ENCODE measurements around the gene DCAF12. TPM values are rescaled to one million over a fixed set of nuclear protein-coding genes. Genes with fewer than 3 reads are reported as not detected.

Gene DCAF12
- polyA plus RNA-seq, 1 donor from 2014 or later: 37.7 TPM

DNA sequence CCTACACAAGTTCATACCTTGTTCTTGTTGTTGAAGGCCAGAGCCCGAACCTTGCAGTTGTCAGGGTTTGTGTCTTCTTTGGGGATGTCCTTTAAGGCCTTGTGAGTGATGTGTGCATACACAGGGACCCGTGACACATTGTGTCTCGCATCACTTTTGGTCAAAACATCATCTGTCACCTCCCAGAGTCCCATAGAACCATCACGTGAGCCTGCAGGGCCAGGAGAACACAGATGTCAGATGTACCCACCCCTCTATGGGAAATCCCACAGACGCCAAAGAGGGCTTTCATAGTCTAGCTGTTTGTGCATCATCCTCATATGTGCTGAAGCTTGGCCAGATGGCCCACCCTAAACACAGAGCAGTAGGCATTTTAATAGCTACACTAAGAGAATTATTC lies 28.2 kb downstream of the DCAF12 start:
- H3K9me2 ChIP-seq (ENCODE audit: insufficient read depth, low read length): no peaks in the 10 kb centered on the region
- H3F3A ChIP-seq (ENCODE audit: insufficient read depth, low read length, poor library complexity, severe bottlenecking): no peaks in the 10 kb centered on the region
- no peaks in the 10 kb centered on the region for H3K27me3 ChIP-seq (ENCODE audit: insufficient read depth, low read depth, low read length)
- H3K9me3 ChIP-seq (ENCODE audit: low read length): no peaks in the 10 kb centered on the region
- no peak overlapping the region for H3K27ac ChIP-seq (ENCODE audit: low read length)
- no peak overlapping the region for H3K9ac ChIP-seq (ENCODE audit: low read length)
- H3K4me2 ChIP-seq (ENCODE audit: low read length): no peak overlapping the region
- no peaks in the 10 kb centered on the region for H4K20me1 ChIP-seq (ENCODE audit: insufficient read depth)
- H3K36me3 ChIP-seq (ENCODE audit: insufficient read depth, low read length): no peaks in the 10 kb centered on the region
- H2AFZ ChIP-seq (ENCODE audit: low read depth, low read length): no peak overlapping the region
- TF ChIP-seq MXI1 (conservative IDR thresholded peaks at IDR 0.05; ENCODE audit: poor library complexity, severe bottlenecking) (no peak), SMC3 (conservative IDR thresholded peaks at IDR 0.05; ENCODE audit: poor library complexity) (no peak), EP300 (conservative IDR thresholded peaks at IDR 0.05; ENCODE audit: poor library complexity, severe bottlenecking) (no peak), POLR2AphosphoS5 (IDR thresholded peaks at IDR 0.05) (no peak), CTCF (IDR thresholded peaks at IDR 0.05; ENCODE audit: poor library complexity, severe bottlenecking) (no peak), TAF1 (IDR thresholded peaks at IDR 0.05; ENCODE audit: low read depth) (no peak), EZH2 (IDR thresholded peaks at IDR 0.05; ENCODE audit: borderline replicate concordance, insufficient read depth, low read length, poor library complexity, severe bottlenecking) (no peak), RAD21 (conservative IDR thresholded peaks at IDR 0.05) (no peak)
- TF ChIP-seq, protein P1, sequence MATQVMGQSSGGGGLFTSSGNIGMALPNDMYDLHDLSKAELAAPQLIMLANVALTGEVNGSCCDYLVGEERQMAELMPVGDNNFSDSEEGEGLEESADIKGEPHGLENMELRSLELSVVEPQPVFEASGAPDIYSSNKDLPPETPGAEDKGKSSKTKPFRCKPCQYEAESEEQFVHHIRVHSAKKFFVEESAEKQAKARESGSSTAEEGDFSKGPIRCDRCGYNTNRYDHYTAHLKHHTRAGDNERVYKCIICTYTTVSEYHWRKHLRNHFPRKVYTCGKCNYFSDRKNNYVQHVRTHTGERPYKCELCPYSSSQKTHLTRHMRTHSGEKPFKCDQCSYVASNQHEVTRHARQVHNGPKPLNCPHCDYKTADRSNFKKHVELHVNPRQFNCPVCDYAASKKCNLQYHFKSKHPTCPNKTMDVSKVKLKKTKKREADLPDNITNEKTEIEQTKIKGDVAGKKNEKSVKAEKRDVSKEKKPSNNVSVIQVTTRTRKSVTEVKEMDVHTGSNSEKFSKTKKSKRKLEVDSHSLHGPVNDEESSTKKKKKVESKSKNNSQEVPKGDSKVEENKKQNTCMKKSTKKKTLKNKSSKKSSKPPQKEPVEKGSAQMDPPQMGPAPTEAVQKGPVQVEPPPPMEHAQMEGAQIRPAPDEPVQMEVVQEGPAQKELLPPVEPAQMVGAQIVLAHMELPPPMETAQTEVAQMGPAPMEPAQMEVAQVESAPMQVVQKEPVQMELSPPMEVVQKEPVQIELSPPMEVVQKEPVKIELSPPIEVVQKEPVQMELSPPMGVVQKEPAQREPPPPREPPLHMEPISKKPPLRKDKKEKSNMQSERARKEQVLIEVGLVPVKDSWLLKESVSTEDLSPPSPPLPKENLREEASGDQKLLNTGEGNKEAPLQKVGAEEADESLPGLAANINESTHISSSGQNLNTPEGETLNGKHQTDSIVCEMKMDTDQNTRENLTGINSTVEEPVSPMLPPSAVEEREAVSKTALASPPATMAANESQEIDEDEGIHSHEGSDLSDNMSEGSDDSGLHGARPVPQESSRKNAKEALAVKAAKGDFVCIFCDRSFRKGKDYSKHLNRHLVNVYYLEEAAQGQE (IDR thresholded peaks at IDR 0.05; ENCODE audit: borderline replicate concordance): no peak
- H3K79me2 ChIP-seq (replicated peaks; ENCODE audit: insufficient read depth, low read length): no peaks in the 10 kb centered on the region
- no peak overlapping the region for H3K4me3 ChIP-seq (ENCODE audit: low read length)

DNA sequence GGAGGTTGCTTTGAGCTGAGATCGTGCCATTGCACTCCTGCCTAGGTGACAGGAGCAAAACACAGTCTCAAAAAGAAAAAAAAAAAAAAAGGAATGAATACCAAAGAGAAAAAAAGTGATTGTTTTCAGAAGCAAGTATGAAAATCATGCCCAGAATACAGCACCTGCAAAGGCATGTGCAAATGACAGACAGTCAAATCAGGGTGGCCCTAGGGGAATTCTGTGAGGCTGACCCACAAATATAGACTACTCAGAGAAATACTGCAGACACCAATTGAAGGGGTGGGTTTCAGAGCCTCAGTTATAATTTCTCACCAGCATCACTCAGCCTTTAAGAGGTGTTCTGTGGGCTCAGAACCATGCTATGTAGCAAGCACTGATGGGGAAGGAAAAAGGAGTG lies 28.6 kb downstream of the DCAF12 start:
- Histone ChIP-seq H3K9ac (ENCODE audit: low read length) (no peak overlapping the region), H3F3A (ENCODE audit: insufficient read depth, low read length, poor library complexity, severe bottlenecking) (no peaks in the 10 kb centered on the region), H3K36me3 (ENCODE audit: insufficient read depth, low read length) (no peaks in the 10 kb centered on the region), H3K27ac (ENCODE audit: low read length) (no peak overlapping the region), H4K20me1 (ENCODE audit: insufficient read depth) (no peaks in the 10 kb centered on the region), H3K4me2 (ENCODE audit: low read length) (no peak overlapping the region), H3K4me3 (ENCODE audit: low read length) (no peak overlapping the region), H3K9me3 (ENCODE audit: low read length) (no peaks in the 10 kb centered on the region), H3K9me2 (ENCODE audit: insufficient read depth, low read length) (no peaks in the 10 kb centered on the region), H3K27me3 (ENCODE audit: insufficient read depth, low read depth, low read length) (no peaks in the 10 kb centered on the region), H2AFZ (ENCODE audit: low read depth, low read length) (no peak overlapping the region), H3K79me2 (replicated peaks; ENCODE audit: insufficient read depth, low read length) (no peaks in the 10 kb centered on the region)
- no peak for TF ChIP-seq POLR2AphosphoS5 (IDR thresholded peaks at IDR 0.05)
- no peak for TF ChIP-seq SMC3 (conservative IDR thresholded peaks at IDR 0.05; ENCODE audit: poor library complexity)

- no peak for TF ChIP-seq POLR2AphosphoS5 (IDR thresholded peaks at IDR 0.05)
- TF ChIP-seq CTCF (IDR thresholded peaks at IDR 0.05; ENCODE audit: poor library complexity, severe bottlenecking): no peak
- TF ChIP-seq SMC3 (conservative IDR thresholded peaks at IDR 0.05; ENCODE audit: poor library complexity): no peak
- no peak for TF ChIP-seq MXI1 (conservative IDR thresholded peaks at IDR 0.05; ENCODE audit: poor library complexity, severe bottlenecking)
- TF ChIP-seq TAF1 (IDR thresholded peaks at IDR 0.05; ENCODE audit: low read depth): no peak
- TF ChIP-seq, protein P1 (IDR thresholded peaks at IDR 0.05; ENCODE audit: borderline replicate concordance): no peak
- no peak for TF ChIP-seq RAD21 (conservative IDR thresholded peaks at IDR 0.05)
- Histone ChIP-seq H3K9me2 (ENCODE audit: insufficient read depth, low read length) (no peaks in the 10 kb centered on the region), H3K27me3 (ENCODE audit: insufficient read depth, low read depth, low read length) (no peaks in the 10 kb centered on the region), H2AFZ (ENCODE audit: low read depth, low read length) (no peak overlapping the region), H3K4me3 (ENCODE audit: low read length) (no peak overlapping the region), H3K9ac (ENCODE audit: low read length) (no peak overlapping the region), H3K36me3 (ENCODE audit: insufficient read depth, low read length) (no peaks in the 10 kb centered on the region), H3F3A (ENCODE audit: insufficient read depth, low read length, poor library complexity, severe bottlenecking) (no peaks in the 10 kb centered on the region), H3K4me2 (ENCODE audit: low read length) (no peak overlapping the region), H3K27ac (ENCODE audit: low read length) (no peak overlapping the region), H4K20me1 (ENCODE audit: insufficient read depth) (no peaks in the 10 kb centered on the region), H3K9me3 (ENCODE audit: low read length) (no peaks in the 10 kb centered on the region), H3K79me2 (replicated peaks; ENCODE audit: insufficient read depth, low read length) (no peaks in the 10 kb centered on the region)
Measured at GRCh38 chr9:34096751-34097150, 29.7 kb downstream of the DCAF12 start.

Measured in neural cell (in vitro differentiated cells).